Measurements from ENCODE around the gene CITED2.

DNA sequence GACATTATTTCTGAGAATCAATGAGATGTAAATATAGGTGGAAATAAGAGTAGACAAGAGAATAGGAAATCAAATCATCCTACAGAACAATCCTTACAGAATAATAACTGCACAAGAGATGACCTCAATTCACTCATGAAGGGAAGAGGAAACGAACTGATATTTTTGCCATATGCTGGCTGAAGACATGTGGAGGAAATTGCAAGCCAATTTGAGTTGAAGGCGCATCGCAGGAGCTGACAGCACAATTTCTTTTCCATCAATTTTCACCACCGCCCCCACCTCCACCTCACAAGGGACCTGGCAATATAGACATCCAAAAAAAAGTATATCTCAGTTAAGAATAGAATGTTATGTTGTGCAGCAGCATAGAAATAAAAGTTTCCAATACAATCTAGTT, 20.3 kb downstream of the CITED2 start:
- no peak for TF ChIP-seq CTCF (IDR thresholded peaks at IDR 0.05)
- no peak for TF ChIP-seq POLR2A (IDR thresholded peaks at IDR 0.05)
- TF ChIP-seq EP300 (IDR thresholded peaks at IDR 0.05), result no peak

All from ovary (tissue), 3 donors.